HCT116 (cell line): ENCODE results near the gene SCN7A. TPM values are rescaled to one million over a fixed set of nuclear protein-coding genes. Genes with fewer than 3 reads are reported as not detected.

Experiments
- ATAC-seq: fragments of 200-7000 bp; cut with Tn5 transposase; 2 replicates; pipeline ENCODE4 v1.9.1; 2020; ENCODE audit warnings: mild to moderate bottlenecking, moderate library complexity
- BruUV-seq: library from RNA; stranded (reverse); fragments of 400-500 nt; replicated peaks from 2 replicates; lab custom pipeline; 2021; lab: Mats Ljungman, UMichigan
- CTCF ChIA-PET: fragments of 300-600 bp; sonication (Branson Sonifier 250); formaldehyde crosslinking; loops from one replicate; lab custom pipeline; 2021; ENCODE audit warnings: antibody characterized with exemption; lab: Charles Lee
- POLR2A ChIA-PET: fragments of 300-600, 350-600 bp; sonication (Branson Sonifier 250); formaldehyde crosslinking; loops from one replicate; lab custom pipeline; 2021; ENCODE audit warnings: antibody characterized with exemption; lab: Charles Lee
- RAD21 ChIA-PET, 2 experiments: fragments of 300-600 bp; sonication (Branson Sonifier 250); formaldehyde crosslinking; loops; one replicate each; lab custom pipeline; 2023; ENCODE audit warnings: low total read pairs in 2 of 2; ENCODE audit not compliant: uncharacterized antibody in 2 of 2, unreplicated experiment in 2 of 2, low non-redundant PET in 1 of 2; lab: Charles Lee
- DNase-seq: peaks from one replicate; pipeline ENCODE4 v3.0.0-alpha.2; 2010; ENCODE audit warnings: low read depth, low spot score
- H2AFZ ChIP-seq: fragments of 200-600 bp; shearing (Covaris generic), sonication (generic); 2 replicates; pipeline ENCODE4 v1.6.1; 2017; ENCODE audit warnings: low read depth, mixed run types, mixed read lengths, antibody characterized with exemption, low read length; ENCODE audit not compliant: poor library complexity, severe bottlenecking
- H3K27ac ChIP-seq: 2 replicates; pipeline ENCODE4 v1.5.1; 2012; ENCODE audit warnings: low read depth, low read length
- H3K27me3 ChIP-seq: fragments of 200-600 bp; sonication (generic); 2 replicates; pipeline ENCODE4 v1.6.1; 2016; ENCODE audit warnings: mixed run types, low read length, mixed read lengths; ENCODE audit not compliant: insufficient read depth
- H3K36me3 ChIP-seq, 2 experiments: fragments of 200-500 bp in 1 of 2; fragments of 200-600 bp in 1 of 2; sonication (Bioruptor generic) in 1 of 2; sonication (generic) in 1 of 2; 2 replicates each; pipeline versions ENCODE4 v1.5.1 to v1.6.1; 2014 to 2016; ENCODE audit warnings: low read length in 2 of 2, inconsistent platforms in 1 of 2, mixed read lengths in 1 of 2, mixed run types in 1 of 2; ENCODE audit not compliant: insufficient read depth in 2 of 2, control insufficient read depth in 1 of 2
- H3K4me1 ChIP-seq, 2 experiments: fragments of 200-600 bp in 1 of 2; sonication (generic) in 1 of 2; 2 replicates each; pipeline versions ENCODE4 v1.5.1 to v1.6.1; 2012 to 2017; ENCODE audit warnings: low read length in 2 of 2, inconsistent platforms in 1 of 2, mild to moderate bottlenecking in 1 of 2, mixed read lengths in 1 of 2, mixed run types in 1 of 2, moderate library complexity in 1 of 2; ENCODE audit not compliant: insufficient read depth in 2 of 2, control insufficient read depth in 1 of 2
- H3K4me2 ChIP-seq: fragments of 200-600 bp; sonication (generic); 2 replicates; pipeline ENCODE4 v1.6.1; 2017; ENCODE audit warnings: mixed run types, low read length, mixed read lengths
- H3K4me3 ChIP-seq, 2 experiments: fragments of 200-600 bp in 1 of 2; sonication (generic) in 1 of 2; replicated peaks in 1 of 2; 2 replicates each; pipeline ENCODE4 v1.5.1; 2011 to 2016; ENCODE audit warnings: low read length in 2 of 2, control low read depth in 1 of 2, low read depth in 1 of 2, mild to moderate bottlenecking in 1 of 2, mixed read lengths in 1 of 2, mixed run types in 1 of 2
- H3K79me2 ChIP-seq: fragments of 200-600 bp; sonication (generic); 2 replicates; pipeline ENCODE4 v1.6.1; 2017; ENCODE audit warnings: mild to moderate bottlenecking, mixed run types, low read length, moderate library complexity, mixed read lengths; ENCODE audit not compliant: insufficient read depth
- H3K9ac ChIP-seq: fragments of 200-600 bp; sonication (generic); 2 replicates; pipeline ENCODE4 v1.6.1; 2016; ENCODE audit warnings: low read length, mixed read lengths
- H3K9me2 ChIP-seq: fragments of 200-600 bp; sonication (generic), shearing (Covaris generic); 2 replicates; pipeline ENCODE4 v1.6.1; 2017; ENCODE audit warnings: mixed run types, mild to moderate bottlenecking, moderate library complexity; ENCODE audit not compliant: insufficient read depth
- H3K9me3 ChIP-seq, 2 experiments: fragments of 200-500 bp in 1 of 2; fragments of 200-600 bp in 1 of 2; sonication (Bioruptor generic) in 1 of 2; sonication (generic) in 1 of 2; 2 replicates each; pipeline ENCODE4 v1.6.1; 2014 to 2017; ENCODE audit warnings: low read length in 2 of 2, mixed read lengths in 2 of 2, inconsistent platforms in 1 of 2, low read depth in 1 of 2, mild to moderate bottlenecking in 1 of 2, mixed run types in 1 of 2, moderate library complexity in 1 of 2; ENCODE audit not compliant: control insufficient read depth in 1 of 2, insufficient read depth in 1 of 2
- H4K20me1 ChIP-seq: fragments of 200-600 bp; sonication (generic), shearing (Covaris generic); 2 replicates; pipeline ENCODE4 v1.6.1; 2017; ENCODE audit warnings: mixed run types, mild to moderate bottlenecking, moderate library complexity; ENCODE audit not compliant: insufficient read depth
- CBX3 ChIP-seq: IDR thresholded peaks from 2 replicates; pipeline ENCODE4 v1.6.1; 2012; ENCODE audit warnings: low read depth
- EZH2 ChIP-seq: fragments of 200-600 bp; sonication (generic); IDR thresholded peaks from 2 replicates; pipeline ENCODE4 v1.6.1; 2017; ENCODE audit warnings: antibody characterized with exemption, mixed run types
- EZH2phosphoT487 ChIP-seq: fragments of 200-600 bp; IDR thresholded peaks from 2 replicates; pipeline ENCODE4 v1.6.1; 2018; ENCODE audit warnings: antibody characterized with exemption, borderline replicate concordance
- JUND ChIP-seq: IDR thresholded peaks from 2 replicates; pipeline ENCODE4 v1.6.1; 2012
- POLR2A ChIP-seq: IDR thresholded peaks from 2 replicates; pipeline ENCODE4 v1.7.0; 2011; ENCODE audit warnings: borderline replicate concordance; ENCODE audit not compliant: insufficient read depth, insufficient read length; ENCODE audit errors: extremely low read depth
- SIN3A ChIP-seq: IDR thresholded peaks from 2 replicates; pipeline ENCODE4 v1.6.1; 2012; ENCODE audit warnings: low read depth
- SP1 ChIP-seq: IDR thresholded peaks from 2 replicates; pipeline ENCODE4 v1.6.1; 2012; ENCODE audit warnings: low read depth
- SRF ChIP-seq: IDR thresholded peaks from 2 replicates; pipeline ENCODE4 v1.6.1; 2012; ENCODE audit warnings: low read depth
- TCF7L2 ChIP-seq: IDR thresholded peaks from 2 replicates; pipeline ENCODE4 v1.7.0; 2011; ENCODE audit warnings: borderline replicate concordance, inconsistent platforms; ENCODE audit not compliant: insufficient read depth, insufficient read length; ENCODE audit errors: extremely low read depth
- ZBTB33 ChIP-seq: IDR thresholded peaks from 2 replicates; pipeline ENCODE4 v1.6.1; 2011; ENCODE audit warnings: mild to moderate bottlenecking, low read length, moderate library complexity; ENCODE audit not compliant: insufficient replicate concordance; ENCODE audit errors: extremely low read depth
- intact Hi-C: fragments of 100-400 bp; cut with micrococcal nuclease; formaldehyde crosslinking; loops from 2 replicates; pipeline ENCODE4 v1.10.0; 2022
- total RNA-seq: library from RNA; stranded (reverse); gene quantifications from one replicate; pipeline ENCODE4 v1.2.1, GENCODE V29; 2021; ENCODE audit not compliant: unreplicated experiment
- TF ChIP-seq, protein P1 (sequence below), 3 experiments: fragments of 200-600 bp in 1 of 3; sonication (generic) in 1 of 3; IDR thresholded peaks in 2 of 3; conservative IDR thresholded peaks in 1 of 3; 2 replicates each; pipeline ENCODE4 v1.5.1; 2012 to 2017; ENCODE audit warnings: low read depth in 2 of 3, low read length in 2 of 3, antibody characterized with exemption in 1 of 3, borderline replicate concordance in 1 of 3, control low read depth in 1 of 3, mild to moderate bottlenecking in 1 of 3, mixed read lengths in 1 of 3, mixed run types in 1 of 3, moderate library complexity in 1 of 3; ENCODE audit not compliant: insufficient read depth in 1 of 3

The SCN7A gene
- total RNA-seq, 1 experiment from 2014 or later: 0.07 TPM

DNA sequence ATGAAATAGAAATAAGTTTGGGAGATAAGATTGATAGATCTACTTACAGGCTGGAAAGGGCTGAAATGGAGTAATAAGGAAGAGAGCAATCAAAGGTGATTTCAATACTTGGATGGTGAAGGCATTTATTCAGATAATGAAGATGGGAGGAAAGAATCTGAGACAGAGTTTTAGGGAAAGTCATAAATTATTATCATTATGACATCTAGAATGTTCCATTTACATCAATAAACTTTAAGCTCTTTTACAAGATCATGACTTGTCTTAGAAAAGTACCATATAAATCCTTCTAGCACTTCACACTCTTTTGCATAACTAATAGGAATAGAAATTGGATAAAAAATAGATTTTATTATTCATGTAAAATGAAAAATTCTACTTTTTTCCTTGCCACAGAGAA, 120.5 kb downstream of the SCN7A start (continued):
- TF ChIP-seq, protein P1, sequence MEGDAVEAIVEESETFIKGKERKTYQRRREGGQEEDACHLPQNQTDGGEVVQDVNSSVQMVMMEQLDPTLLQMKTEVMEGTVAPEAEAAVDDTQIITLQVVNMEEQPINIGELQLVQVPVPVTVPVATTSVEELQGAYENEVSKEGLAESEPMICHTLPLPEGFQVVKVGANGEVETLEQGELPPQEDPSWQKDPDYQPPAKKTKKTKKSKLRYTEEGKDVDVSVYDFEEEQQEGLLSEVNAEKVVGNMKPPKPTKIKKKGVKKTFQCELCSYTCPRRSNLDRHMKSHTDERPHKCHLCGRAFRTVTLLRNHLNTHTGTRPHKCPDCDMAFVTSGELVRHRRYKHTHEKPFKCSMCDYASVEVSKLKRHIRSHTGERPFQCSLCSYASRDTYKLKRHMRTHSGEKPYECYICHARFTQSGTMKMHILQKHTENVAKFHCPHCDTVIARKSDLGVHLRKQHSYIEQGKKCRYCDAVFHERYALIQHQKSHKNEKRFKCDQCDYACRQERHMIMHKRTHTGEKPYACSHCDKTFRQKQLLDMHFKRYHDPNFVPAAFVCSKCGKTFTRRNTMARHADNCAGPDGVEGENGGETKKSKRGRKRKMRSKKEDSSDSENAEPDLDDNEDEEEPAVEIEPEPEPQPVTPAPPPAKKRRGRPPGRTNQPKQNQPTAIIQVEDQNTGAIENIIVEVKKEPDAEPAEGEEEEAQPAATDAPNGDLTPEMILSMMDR (IDR thresholded peaks at IDR 0.05 in 2 of 3, conservative IDR thresholded peaks at IDR 0.05 in 1 of 3; ENCODE audit: borderline replicate concordance in 1 of 3, insufficient read depth in 1 of 3, low read depth in 2 of 3, low read length in 2 of 3): no peak
- TF ChIP-seq POLR2A (no peak), SP1 (no peak), SIN3A (no peak), SRF (no peak), TCF7L2 (no peak), CBX3 (no peak), JUND (no peak), EZH2phosphoT487 (no peak)

DNA sequence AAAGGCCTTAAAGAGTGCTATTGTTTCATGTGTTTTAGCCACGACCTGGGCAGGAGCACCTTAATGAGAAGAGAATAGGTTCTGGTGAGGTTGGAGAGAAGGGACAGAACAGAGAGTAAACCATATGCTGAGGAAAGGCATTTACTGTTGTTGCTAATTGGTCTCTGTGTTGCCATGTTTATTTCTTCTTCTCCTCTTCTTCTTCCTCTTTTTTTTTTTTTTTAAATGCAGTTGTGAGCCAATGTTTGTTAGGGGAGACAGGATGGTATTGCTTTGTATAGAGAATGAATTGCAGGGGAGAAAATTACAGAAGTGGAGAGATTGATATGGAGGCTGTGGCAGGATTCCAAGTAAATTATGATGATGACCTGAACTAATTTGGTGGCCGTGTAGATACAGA, 120.9 kb downstream of the SCN7A start:
- H3K27me3 ChIP-seq: peaks cover 25% of the 10 kb centered on the region
- no peak overlapping the region for H3K9ac ChIP-seq
- DNase-seq (no peak), ATAC-seq (no peak)
- BruUV-seq: no TSS peak
- TF ChIP-seq ZBTB33 (no peak), EZH2 (no peak)
- peaks cover 0 to 12% of the 10 kb centered on the region in 2 experiments; a peak in 2 of 4 replicates for H3K4me1 ChIP-seq
- H3K27ac ChIP-seq: no peak overlapping the region
- ChIA-PET CTCF (no interaction called here), POLR2A (no interaction called here), RAD21 (no interaction called here)
- no peaks in the 10 kb centered on the region for H3K9me3 ChIP-seq
- H3K36me3 ChIP-seq: no peaks in the 10 kb centered on the region
- H3K4me2 ChIP-seq: no peak overlapping the region
- no peak overlapping the region for H2AFZ ChIP-seq
- intact Hi-C loops: no loop called here
- no peaks in the 10 kb centered on the region for H3K79me2 ChIP-seq
- no peaks in the 10 kb centered on the region for H4K20me1 ChIP-seq
- H3K4me3 ChIP-seq: no peak overlapping the region
- H3K9me2 ChIP-seq: no peaks in the 10 kb centered on the region
